ENCODE results near the gene CRTAC1.

Gene CRTAC1

DNA sequence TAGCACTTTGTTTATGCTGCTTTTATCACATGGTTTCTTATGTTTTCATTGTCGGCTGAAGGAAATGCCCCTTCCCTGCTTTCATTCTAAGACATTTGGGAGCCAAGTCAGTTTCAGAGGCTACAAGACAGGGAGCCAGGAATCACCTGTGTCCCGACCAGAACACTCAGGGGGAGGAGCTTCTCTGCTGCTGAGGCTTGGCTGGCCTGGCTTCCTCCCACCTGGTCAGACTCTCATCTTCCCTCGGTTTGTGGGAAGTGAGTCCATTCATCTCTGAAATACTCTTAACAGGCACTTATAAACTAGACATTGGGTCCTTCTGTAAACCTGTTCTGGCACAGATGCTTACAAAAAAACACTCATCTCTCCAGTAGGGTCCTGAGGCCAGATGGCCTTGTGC lies 200.4 kb downstream of the CRTAC1 start:
- DNase-seq: no peak

DNA sequence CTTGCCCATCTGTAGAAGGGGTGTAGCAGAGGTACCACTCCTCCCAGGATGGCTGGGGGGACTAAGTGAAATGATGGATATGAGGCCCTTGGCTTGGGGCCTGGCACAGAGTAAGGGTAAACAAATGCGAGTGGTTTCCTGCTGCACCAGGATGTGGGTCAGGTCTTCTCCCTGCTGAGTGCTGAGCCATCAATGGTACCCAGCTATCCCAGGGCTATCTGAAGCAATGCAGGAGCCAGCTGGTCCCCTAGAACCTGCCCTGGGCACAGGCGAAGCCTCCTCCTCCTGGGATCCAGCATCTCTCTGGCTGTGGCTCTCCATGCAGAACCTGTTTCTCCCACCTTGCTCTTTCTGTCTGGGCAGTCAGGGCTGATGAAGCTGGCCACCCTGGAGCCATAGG lies 201.7 kb downstream of the CRTAC1 start:
- no peak for DNase-seq

DNA sequence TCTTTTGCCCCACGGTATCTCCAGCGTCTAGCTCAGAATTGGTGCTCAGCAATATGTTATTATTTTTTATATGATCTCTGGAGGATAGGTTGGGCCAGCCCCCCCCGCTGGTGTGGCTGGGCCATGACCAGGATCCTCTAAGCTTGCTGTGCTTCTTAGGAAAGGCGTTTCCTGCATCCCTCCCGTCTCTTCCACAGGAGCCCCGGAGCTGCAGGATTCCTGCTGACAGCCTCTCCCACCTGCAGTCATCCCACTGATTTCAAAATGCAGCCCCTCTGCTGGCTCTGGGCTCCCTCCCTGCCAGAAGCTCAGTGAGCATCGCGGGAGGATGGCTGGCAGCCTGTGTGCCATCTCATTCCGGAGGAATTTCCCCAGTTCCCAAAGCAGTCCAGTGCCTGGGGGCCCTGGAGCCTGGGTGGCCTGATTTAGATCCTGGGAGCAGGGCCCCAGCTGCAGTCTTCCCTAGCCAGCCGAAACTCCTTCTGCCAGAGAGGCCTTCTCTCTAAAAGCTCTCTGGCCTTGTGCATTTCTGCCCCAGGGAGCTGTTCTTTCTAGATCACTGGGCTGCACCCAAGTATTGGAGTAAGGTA lies 202.6 kb downstream of the CRTAC1 start:
- DNase-seq: no peak

DNA sequence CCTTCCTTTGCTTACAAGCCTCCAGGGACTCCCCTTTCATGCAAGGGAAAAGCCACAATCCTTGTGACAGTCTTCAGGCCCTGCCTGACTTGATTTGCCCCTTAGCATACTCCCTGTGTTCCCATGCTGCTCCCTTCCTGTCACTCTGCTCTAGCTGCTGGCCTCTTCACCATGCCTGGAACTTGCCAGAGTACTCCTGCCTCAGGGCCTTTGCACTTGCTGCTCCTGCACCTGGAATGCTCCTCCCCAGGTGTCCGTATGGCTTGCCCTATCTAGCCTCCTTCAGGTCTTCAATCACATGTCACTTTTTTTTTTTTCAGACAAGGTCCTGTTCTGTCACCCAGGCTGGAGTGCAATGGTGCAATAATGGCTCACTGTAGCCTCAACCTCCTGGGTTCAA lies 203.5 kb downstream of the CRTAC1 start:
- no peak for DNase-seq

DNA sequence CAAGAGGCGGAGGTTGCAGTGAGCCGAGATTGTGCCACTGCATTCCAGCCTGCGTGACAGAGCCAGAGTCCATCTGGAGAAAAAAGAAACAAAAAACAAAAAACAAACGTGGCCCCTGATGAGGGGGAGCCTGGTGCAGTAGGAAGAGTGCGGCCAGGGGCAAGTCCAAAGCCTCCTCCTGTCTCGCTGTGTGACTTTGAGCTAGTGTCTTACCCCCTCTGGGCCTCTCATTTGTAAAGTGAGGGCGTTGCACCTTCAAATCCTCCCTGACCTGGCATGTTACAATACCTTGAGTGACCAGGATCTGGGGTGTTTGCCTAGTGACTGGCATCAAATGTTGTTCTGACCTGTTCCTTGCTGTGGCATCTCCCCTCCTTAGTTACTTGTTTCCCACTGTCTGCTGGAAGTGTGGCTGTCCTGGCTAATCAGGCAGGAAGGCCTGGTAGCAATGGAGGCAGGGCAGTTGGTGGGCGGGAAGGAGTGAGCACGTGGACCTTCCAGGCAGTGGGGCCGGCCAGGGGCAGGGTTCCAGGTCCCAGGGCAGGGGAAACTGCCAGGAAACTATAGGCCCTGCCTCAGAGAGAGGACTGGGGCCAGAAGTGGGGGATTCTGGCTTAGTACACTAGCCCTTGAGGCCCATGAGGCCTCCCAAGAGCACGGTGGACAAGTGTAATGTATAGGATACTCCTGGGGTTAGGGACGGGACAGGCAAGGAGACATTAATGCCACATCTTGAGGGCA lies 205.2 kb downstream of the CRTAC1 start:
- DNase-seq: no peak

DNA sequence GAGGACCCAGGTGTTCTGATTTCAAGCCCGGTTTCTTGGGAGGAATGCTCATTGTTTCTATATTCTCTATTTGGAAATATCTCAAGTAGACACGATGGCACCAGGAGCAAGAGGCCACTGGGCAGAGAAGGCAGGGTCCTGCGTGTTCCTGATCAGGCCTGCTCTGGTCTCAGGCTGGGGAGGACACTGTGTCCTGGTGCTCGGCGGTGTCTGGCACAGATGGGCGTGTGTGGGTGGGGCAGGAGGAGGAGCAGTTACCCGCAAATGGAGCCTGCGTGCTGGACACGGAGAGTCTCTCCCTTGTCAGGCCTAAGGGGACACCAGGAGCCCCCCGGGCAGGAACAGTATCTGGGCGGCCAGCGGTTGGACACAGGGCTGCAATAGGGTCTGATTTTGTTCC lies 206.7 kb downstream of the CRTAC1 start:
- no peak for DNase-seq

DNA sequence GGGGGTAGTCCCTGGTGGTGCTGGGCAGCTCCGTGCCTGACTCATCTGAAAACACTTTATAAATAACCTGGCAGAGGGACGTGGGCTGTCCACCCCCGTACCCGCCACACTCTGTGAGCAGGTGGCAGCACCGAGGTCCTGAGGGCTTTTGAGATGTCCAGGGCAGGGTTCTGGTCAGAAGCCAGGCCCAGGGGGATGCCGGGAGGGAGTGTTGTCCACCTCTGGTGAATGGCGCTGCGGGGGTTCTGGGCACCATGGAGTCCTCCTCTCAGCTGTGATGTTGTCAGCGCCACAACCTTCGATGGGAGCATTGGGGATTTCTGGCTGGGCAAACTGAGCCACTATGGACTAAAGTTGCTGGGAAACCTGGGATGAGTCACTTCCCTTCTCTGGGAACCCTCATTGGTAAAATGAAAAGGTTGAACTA lies 208.1 kb downstream of the CRTAC1 start:
- no peak for DNase-seq

DNA sequence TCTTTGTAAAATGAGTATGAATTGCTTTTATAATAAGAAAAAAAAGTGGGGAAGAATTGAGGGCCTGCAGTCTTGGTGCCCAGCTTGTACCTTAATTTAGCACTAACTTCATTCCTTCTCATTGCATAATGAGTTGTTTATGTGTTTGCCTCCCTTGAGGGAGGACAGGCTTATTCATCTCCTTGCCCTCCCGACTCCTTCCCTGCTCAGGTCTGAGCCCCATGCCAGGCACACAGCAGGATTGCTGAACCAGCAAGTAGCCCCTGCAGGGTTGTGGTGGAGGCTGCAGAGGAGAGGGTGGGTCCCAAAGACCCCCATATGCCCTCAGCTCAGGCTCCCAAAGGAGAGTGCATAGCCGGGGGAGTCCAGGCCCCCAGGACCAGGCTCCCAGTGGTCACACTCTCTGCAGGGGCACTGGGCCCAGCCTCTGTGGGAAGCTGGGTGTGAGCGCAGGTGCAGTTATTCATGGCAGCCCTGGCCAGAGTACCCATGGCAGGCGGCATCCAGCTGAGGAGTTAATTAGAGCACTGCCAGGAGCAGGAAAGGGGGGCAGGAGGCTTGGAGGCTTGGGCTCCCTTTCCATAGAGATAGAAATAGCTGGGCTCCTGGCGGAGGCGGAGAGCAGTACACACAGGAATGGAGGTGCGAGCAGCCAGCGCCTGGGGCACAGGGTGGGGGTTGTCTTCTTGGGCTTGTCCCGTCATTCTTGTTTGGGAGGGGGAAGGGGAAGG lies 208.9 kb downstream of the CRTAC1 start:
- no peak for DNase-seq

DNA sequence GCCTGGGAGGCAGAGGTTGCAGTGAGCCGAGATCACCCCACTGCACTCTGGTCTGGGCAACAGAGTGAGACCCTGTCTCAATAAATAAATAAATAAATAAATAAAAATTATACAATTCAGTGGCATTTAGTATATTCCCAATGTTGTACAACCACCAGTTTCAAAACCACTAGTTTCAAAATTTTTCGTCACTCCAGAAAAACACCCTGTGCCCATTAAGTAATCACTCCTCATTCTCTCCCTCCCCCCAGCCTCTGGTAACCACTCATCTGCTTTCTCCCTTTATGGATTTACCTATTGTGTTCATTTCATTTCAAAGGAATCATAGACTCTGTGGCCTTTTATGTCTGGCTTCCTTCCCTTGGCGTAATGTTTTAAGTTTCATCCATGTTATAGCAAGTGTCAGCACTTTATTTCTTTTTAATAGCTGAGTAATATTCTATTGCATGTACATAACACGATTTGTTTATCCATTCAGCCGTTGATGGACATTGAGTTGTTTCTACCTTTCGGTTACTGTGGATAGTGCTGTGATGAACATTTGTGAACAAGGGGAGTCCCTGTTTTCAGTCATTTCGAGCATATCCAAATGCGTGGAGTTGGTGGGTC lies 210.2 kb downstream of the CRTAC1 start:
- DNase-seq: no peak

DNA sequence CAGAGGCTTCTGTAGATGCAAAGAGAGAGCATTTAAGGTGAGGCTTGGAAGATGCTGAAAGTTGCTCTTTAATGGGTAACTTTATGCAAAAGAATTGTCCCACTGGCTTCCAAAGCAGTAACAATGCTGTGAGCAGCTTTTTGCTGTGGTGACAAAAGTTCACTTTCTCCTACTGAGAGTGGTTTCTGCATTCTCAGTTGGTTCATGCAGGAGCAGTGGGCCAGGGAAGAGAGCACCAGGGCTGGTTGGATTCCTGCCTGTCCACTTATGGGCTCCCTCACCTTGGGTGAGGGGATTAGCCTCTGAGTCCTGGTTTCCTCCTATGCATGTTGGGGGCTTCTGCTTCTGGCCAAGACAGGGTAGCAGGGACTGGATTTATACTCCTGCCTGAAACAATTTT lies 211.8 kb downstream of the CRTAC1 start:
- no peak for DNase-seq

DNA sequence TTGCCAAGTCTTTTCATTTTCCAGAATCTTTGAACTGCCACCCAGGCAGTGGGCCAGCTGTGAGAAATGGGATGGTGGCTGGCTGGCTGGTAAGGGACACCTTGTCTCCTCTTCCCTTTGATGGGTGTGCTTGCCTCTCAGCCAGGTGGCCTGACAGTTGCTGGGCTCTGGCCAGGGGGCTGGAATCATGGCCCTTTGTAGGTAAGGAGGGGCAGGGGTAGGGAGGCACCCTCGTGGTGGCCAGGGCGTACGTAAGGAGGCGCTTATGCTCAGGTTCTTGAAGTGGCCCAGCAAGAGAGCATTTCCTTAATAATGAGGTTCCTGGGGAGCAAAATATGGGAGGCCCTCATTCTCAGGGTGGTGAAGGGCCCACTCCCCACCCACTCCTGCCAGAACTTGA lies 213.8 kb downstream of the CRTAC1 start:
- no peak for DNase-seq

Measured in SW 1271 (cell line).